Astrocyte of the cerebellum (primary cell): ENCODE data around the gene CA9.
"Not testable (repeated sequence)": the region's sequence is repeated elsewhere in the genome, so short reads cannot be mapped to it uniquely, and the experiment has no call there.

Source experiments
- DNase-seq: peaks from one replicate; pipeline ENCODE4 v3.0.0-alpha.2; 2011; ENCODE audit warnings: low read depth
- H3K4me3 ChIP-seq: 2 replicates; pipeline ENCODE4 v1.5.1; 2011; ENCODE audit warnings: mild to moderate bottlenecking, low read depth, low read length, moderate library complexity
- in situ Hi-C: cut with HindIII; loops from 2 replicates; pipeline ENCODE4 v1.10.0; 2017; ENCODE audit warnings: low sequenced_read_pairs
- TF ChIP-seq, protein P1 (sequence below): IDR thresholded peaks from 2 replicates; pipeline ENCODE4 v1.5.1; 2012; ENCODE audit warnings: low read length, low read depth, moderate library complexity, mild to moderate bottlenecking; ENCODE audit errors: missing control alignments

CA9 gene

DNA sequence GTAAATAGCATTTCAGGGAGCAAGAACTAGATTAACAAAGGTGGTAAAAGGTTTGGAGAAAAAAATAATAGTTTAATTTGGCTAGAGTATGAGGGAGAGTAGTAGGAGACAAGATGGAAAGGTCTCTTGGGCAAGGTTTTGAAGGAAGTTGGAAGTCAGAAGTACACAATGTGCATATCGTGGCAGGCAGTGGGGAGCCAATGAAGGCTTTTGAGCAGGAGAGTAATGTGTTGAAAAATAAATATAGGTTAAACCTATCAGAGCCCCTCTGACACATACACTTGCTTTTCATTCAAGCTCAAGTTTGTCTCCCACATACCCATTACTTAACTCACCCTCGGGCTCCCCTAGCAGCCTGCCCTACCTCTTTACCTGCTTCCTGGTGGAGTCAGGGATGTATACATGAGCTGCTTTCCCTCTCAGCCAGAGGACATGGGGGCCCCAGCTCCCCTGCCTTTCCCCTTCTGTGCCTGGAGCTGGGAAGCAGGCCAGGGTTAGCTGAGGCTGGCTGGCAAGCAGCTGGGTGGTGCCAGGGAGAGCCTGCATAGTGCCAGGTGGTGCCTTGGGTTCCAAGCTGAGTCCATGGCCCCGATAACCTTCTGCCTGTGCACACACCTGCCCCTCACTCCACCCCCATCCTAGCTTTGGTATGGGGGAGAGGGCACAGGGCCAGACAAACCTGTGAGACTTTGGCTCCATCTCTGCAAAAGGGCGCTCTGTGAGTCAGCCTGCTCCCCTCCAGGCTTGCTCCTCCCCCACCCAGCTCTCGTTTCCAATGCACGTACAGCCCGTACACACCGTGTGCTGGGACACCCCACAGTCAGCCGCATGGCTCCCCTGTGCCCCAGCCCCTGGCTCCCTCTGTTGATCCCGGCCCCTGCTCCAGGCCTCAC lies at the start of gene CA9:
TSS of gene CA9 (plus strand) at position 797 of the 893 bp plus-strand sequence. CDS start at position 829, 32 bp downstream.
- in situ Hi-C loops, result loop anchor here (10.0 kb wide), 1 partner anchor 69 kb away; the partner anchor contains the start of gene TESK1
- TF ChIP-seq, protein P1, sequence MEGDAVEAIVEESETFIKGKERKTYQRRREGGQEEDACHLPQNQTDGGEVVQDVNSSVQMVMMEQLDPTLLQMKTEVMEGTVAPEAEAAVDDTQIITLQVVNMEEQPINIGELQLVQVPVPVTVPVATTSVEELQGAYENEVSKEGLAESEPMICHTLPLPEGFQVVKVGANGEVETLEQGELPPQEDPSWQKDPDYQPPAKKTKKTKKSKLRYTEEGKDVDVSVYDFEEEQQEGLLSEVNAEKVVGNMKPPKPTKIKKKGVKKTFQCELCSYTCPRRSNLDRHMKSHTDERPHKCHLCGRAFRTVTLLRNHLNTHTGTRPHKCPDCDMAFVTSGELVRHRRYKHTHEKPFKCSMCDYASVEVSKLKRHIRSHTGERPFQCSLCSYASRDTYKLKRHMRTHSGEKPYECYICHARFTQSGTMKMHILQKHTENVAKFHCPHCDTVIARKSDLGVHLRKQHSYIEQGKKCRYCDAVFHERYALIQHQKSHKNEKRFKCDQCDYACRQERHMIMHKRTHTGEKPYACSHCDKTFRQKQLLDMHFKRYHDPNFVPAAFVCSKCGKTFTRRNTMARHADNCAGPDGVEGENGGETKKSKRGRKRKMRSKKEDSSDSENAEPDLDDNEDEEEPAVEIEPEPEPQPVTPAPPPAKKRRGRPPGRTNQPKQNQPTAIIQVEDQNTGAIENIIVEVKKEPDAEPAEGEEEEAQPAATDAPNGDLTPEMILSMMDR, result no peak
- no peak for DNase-seq
- no peak within 1 kb of the TSS for H3K4me3 ChIP-seq

GRCh38 chr9:35627575-35627974 lies 46.2 kb upstream of the CA9 start:
- TF ChIP-seq, protein P1, result no peak
- no peak for DNase-seq
- no peak overlapping the region for H3K4me3 ChIP-seq
- in situ Hi-C loops, result no loop called here

DNA sequence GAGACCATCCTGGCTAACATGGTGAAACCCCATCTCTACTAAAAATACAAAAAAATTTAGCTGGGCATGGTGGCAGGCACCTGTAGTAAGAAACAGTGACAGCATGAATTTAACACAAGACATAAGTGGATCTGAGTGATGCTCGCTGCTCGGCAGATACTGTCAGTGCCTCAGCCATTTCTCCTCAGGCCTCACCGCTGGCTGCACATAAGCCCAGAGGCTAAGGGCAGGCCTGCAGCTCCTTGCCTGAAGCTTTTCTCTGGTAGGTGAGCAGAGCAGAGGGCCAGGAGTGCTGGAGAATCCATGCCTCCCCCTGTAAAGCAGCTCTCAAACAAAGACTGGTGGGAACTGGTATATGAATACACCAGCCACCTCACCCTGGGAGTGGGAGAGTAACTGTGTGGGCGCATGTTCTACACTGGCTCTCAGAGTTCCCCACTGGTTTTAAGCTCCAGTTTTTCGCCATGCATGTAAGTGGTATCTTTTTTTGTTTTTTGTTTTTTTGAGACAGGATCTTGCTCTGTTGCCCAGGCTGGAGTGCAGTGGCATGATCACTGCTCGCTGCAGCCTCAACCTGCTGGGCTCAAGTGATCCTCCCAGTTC lies 45.2 kb upstream of the CA9 start:
- in situ Hi-C loops, result no loop called here
- DNase-seq, result no peak
- TF ChIP-seq, protein P1, result no peak
- no peak overlapping the region for H3K4me3 ChIP-seq

- no peak for DNase-seq
- TF ChIP-seq, protein P1, result no peak
- in situ Hi-C loops, result no loop called here
- no peak overlapping the region for H3K4me3 ChIP-seq
These were observed 44.1 kb upstream of the CA9 start for GRCh38 chr9:35629597-35629996.

DNA sequence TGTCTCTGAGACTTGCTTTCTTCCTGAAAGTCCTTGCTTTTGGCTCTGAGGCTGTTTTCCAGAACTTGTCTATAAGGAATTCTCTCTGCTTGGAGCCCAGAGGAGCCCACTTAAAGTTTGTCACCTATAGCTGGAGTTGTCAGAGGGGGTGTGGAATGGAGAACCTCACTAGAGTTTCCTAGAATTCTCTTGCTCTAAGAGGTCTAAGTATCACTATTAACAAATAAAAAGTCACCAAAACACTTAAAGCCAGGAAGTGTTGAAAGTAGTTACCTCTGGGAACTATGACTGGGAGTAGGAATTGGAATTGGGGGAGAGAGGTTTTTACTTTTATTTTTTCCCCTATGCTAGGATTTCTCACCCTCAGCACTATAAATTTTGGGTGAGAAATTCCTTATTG lies 38.0 kb upstream of the CA9 start:
- no peak overlapping the region for H3K4me3 ChIP-seq
- TF ChIP-seq, protein P1, result no peak
- DNase-seq, result no peak
- in situ Hi-C loops, result no loop called here

GRCh38 chr9:35636135-35636876 lies 37.4 kb upstream of the CA9 start:
- DNase-seq, result no peak
- in situ Hi-C loops, result no loop called here
- no peak overlapping the region for H3K4me3 ChIP-seq
- TF ChIP-seq, protein P1, result no peak

DNA sequence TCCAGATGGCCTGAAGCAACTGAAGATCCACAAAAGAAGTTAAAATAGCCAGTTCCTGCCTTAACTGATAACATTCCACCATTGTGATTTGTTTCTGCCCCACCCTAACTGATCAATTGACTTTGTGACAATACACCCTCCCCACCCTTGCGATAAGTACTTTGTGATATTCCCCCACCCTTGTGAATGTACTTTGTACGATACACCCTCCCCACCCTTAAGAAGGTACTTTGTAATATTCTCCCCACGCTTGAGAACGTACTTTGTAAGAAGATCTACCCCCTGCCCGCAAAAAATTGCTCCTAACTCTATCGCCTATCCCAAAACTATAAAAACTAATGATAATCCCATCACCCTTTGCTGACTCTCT lies 36.9 kb upstream of the CA9 start:
- DNase-seq, in situ Hi-C loops, H3K4me3 ChIP-seq: not testable (repeated sequence)

DNA sequence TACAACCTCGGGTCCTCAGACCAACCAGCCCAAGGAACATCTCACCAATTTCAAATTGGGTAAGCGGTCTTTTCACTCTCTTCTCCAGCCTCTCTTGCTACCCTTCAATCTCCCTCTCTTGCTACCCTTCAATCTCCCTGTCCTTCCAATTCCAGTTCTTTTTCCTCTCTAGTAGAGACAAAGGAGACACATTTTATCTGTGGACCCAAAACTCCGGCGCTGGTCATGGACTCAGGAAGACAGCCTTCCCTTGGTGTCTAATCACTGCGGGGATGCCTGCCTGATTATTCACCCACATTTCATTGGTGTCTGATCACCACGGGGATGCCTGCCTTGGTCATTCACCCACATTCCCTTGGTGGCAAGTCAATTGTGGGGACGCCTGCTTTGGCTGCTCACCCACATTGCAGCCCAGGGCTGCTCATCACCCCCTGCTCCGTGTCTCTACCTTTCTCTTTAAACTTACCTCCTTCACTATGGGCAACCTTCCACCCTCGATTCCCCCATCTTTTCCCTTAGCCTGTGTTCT lies 36.2 kb upstream of the CA9 start:
- DNase-seq, in situ Hi-C loops, H3K4me3 ChIP-seq: not testable (repeated sequence)

DNA sequence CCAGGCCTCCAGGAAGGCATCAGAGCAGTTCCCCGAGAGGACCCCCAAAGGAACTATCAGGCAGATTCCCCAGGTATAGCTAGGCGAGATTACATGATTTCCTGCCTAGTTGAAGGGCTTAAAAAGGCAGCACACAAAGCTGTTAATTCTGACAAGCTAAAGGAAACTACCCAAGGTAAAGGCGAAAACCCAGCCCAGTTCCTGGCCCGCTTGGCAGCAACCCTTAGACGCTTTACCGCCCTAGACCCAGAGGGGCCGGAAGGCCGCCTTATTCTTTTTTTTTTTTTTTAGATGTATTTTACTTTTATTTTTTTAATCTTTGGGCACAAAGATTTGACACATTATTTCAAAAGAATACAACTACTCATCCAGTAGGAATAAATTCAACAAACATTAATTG lies 35.0 kb upstream of the CA9 start:
- in situ Hi-C loops, H3K4me3 ChIP-seq, DNase-seq: not testable (repeated sequence)
